Transverse colon (tissue), 3 donors: ENCODE measurements around the gene ATOH7.

Experiments
- CTCF ChIP-seq, 5 experiments: fragments of 200-600 bp in 3 of 5; fragments of 450-650 bp in 2 of 5; sonication (generic) in 3 of 5; IDR thresholded peaks; 1 replicate in 2 of 5; 2 replicates in 3 of 5; pipeline ENCODE4 v1.5.1; 2016 to 2017; ENCODE audit warnings: antibody characterized with exemption in 5 of 5, inconsistent platforms in 3 of 5, mild to moderate bottlenecking in 2 of 5, moderate library complexity in 1 of 5
- EP300 ChIP-seq: sonication (generic); formaldehyde crosslinking; IDR thresholded peaks from one replicate; pipeline ENCODE4 v1.6.1; 2017; ENCODE audit warnings: antibody characterized with exemption, low read depth
- POLR2A ChIP-seq: fragments of 450-650 bp; IDR thresholded peaks from one replicate; pipeline ENCODE4 v1.6.1; 2016; ENCODE audit warnings: antibody characterized with exemption, mild to moderate bottlenecking, moderate library complexity

DNA sequence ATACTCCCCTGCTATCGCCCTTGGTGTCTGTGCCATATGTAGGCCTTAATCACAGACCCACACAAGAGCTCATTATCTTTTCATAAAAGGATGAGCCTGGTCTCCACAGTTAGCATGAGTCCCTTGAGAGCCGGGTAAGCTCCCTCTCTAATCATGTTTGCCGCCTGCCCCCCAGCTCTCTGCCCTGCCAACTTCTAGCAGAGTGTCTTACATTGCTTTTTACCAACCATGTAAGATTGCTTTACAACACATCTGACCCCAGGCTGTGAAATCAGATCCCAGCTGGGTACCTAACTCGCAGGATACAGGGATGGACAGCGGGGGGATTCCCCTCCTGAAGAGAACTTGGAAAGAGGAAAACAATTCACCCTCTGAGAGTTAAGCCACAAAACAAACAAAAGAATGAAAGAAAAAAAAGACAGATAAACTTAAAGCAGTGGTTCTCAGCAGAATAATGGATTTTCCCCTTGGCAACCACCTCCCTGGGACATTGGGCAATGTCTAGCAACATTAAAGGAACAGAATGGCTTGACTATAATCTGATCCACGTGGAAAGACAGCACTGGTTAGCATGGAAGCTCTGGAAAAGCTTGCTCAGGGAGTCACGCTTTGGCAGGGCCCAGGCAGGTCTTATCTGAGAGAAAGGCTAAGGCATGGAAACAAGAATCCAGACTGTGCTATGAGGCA, 39.4 kb upstream of the ATOH7 start:
- no peak for TF ChIP-seq CTCF (IDR thresholded peaks at IDR 0.05)
- TF ChIP-seq EP300 = no peak
- no peak for TF ChIP-seq POLR2A
